ENCODE measurements around the gene TMEM62. TPM values are rescaled to one million over a fixed set of nuclear protein-coding genes. Genes with fewer than 3 reads are reported as not detected.

The TMEM62 gene
- total RNA-seq, 2 experiments from 2014 or later: 11.3 to 12.7 TPM

GRCh38 chr15:43103907-43104306 is 29.5 kb upstream of the TMEM62 start:
- POLR2A ChIA-PET: no interaction called here
- CTCF ChIA-PET: interaction anchor here (0.6 to 0.9 kb wide), 2 partner anchors 19 to 70 kb away, joined by 3 to 4 read pairs; no protein-coding TSS in a partner anchor
- Mint-ChIP-seq H3K9me3 (no peaks in the 10 kb centered on the region), H3K4me1 (ENCODE audit: low read depth) (peaks cover 47% of the 10 kb centered on the region), H3K27me3 (no peaks in the 10 kb centered on the region), H3K27ac (no peak overlapping the region), H3K4me3 (no peak overlapping the region), H3K36me3 (peaks cover 33% of the 10 kb centered on the region)
- intact Hi-C loops (cut with micrococcal nuclease): no loop called here
- no peak for DNase-seq

GRCh38 chr15:43104426-43104825 is 29.0 kb upstream of the TMEM62 start:
- Mint-ChIP-seq H3K4me1 (ENCODE audit: low read depth) (peaks cover 47% of the 10 kb centered on the region), H3K4me3 (no peak overlapping the region), H3K9me3 (no peaks in the 10 kb centered on the region), H3K36me3 (peaks cover 33% of the 10 kb centered on the region), H3K27me3 (no peaks in the 10 kb centered on the region), H3K27ac (no peak overlapping the region)
- DNase-seq: no peak
- intact Hi-C loops (cut with micrococcal nuclease): no loop called here
- CTCF ChIA-PET: interaction anchor here (0.9 kb wide), 1 partner anchor 18 kb away, joined by 3 read pairs; no protein-coding TSS in a partner anchor
- POLR2A ChIA-PET: no interaction called here

GRCh38 chr15:43105077-43105736 is 28.2 kb upstream of the TMEM62 start:
- Mint-ChIP-seq H3K4me1 (ENCODE audit: low read depth) (peaks cover 43% of the 10 kb centered on the region), H3K27ac (peak overlapping the region; percentile 95), H3K9me3 (no peaks in the 10 kb centered on the region), H3K27me3 (no peaks in the 10 kb centered on the region), H3K4me3 (peak overlapping the region; percentile 89), H3K36me3 (peaks cover 31% of the 10 kb centered on the region)
- intact Hi-C loops (cut with micrococcal nuclease): loop anchor here (1.0 to 5.0 kb wide), 3 partner anchors 18 to 222 kb away; partner anchors contain the start of gene TMEM62
- peak; percentile 42 for DNase-seq
- CTCF ChIA-PET: no interaction called here
- POLR2A ChIA-PET: no interaction called here

- peaks cover 39% of the 10 kb centered on the region for H3K4me1 Mint-ChIP-seq (ENCODE audit: low read depth)
- ChIA-PET POLR2A (interaction anchor here (0.7 to 2.1 kb wide), 5 partner anchors 10 to 80 kb away, joined by 3 to 10 read pairs (median 3); no protein-coding TSS in a partner anchor), CTCF (interaction anchor here (0.6 to 0.9 kb wide), 2 partner anchors 16 to 22 kb away, joined by 3 read pairs; no protein-coding TSS in a partner anchor)
- DNase-seq: peak; percentile 95
- H3K4me3 Mint-ChIP-seq: peak within 1 kb of the TSS; percentile 89
- peak within 1 kb of the TSS; percentile 95 for H3K27ac Mint-ChIP-seq
- no peaks in the 10 kb centered on the region for H3K27me3 Mint-ChIP-seq
- H3K9me3 Mint-ChIP-seq: no peaks in the 10 kb centered on the region
- intact Hi-C loops (cut with micrococcal nuclease): loop anchor here (1.0 to 5.0 kb wide), 5 partner anchors 17 to 833 kb away; partner anchors contain the start of genes CCNDBP1, GANC, TMEM62 and TMEM87A
- peaks cover 27% of the 10 kb centered on the region for H3K36me3 Mint-ChIP-seq
These were observed 27.5 kb upstream of the TMEM62 start, which contains the start of gene UBR1 for GRCh38 chr15:43105778-43106485. Gene UBR1 (minus strand): TSS chr15:43106038. CDS start chr15:43106022, 16 bp downstream.

GRCh38 chr15:43106486-43106829 is 26.9 kb upstream of the TMEM62 start:
- ChIA-PET CTCF (interaction anchor here (0.6 to 0.9 kb wide), 2 partner anchors 15 to 22 kb away, joined by 3 read pairs; no protein-coding TSS in a partner anchor), POLR2A (interaction anchor here (0.7 to 2.1 kb wide), 5 partner anchors 11 to 80 kb away, joined by 3 to 10 read pairs (median 3); no protein-coding TSS in a partner anchor)
- H3K4me1 Mint-ChIP-seq (ENCODE audit: low read depth): peaks cover 33% of the 10 kb centered on the region

DNA sequence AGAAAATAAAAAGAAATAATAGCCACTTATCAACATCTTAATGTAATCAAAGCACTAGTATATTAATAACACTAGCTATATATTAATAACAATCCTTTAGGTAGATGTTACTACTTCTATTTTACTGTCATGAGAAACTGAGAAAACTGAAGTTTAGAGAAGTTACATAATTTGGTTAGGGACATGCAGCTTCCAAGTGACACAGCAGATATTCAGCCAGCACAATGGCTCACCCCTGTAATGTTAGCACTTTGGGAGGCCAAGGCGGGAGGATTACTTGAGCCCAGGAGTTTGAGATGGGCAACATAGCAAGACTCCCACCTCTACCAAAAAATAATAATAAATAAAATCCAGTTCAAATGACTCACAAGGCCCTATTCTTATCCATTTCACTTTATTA is 25.6 kb upstream of the TMEM62 start:
- Mint-ChIP-seq H3K27me3 (no peaks in the 10 kb centered on the region), H3K4me3 (no peak overlapping the region), H3K36me3 (peaks cover 14% of the 10 kb centered on the region), H3K9me3 (no peaks in the 10 kb centered on the region), H3K4me1 (ENCODE audit: low read depth) (peaks cover 25% of the 10 kb centered on the region), H3K27ac (no peak overlapping the region)
- ChIA-PET POLR2A (interaction anchor here (2.1 kb wide), 1 partner anchor 15 kb away, joined by 10 read pairs; no protein-coding TSS in a partner anchor), CTCF (no interaction called here)
- DNase-seq: no peak
- intact Hi-C loops (cut with micrococcal nuclease): loop anchor here (2.0 to 5.0 kb wide), 2 partner anchors 77 to 220 kb away; partner anchors contain the start of gene CCNDBP1

More at GRCh38 chr15:43106486-43106829, 26.9 kb upstream of the TMEM62 start:
- no peak for DNase-seq
- H3K27ac Mint-ChIP-seq: peak overlapping the region; percentile 95
- H3K4me3 Mint-ChIP-seq: peak overlapping the region; percentile 89
- H3K9me3 Mint-ChIP-seq: no peaks in the 10 kb centered on the region
- H3K36me3 Mint-ChIP-seq: peaks cover 22% of the 10 kb centered on the region
- no peaks in the 10 kb centered on the region for H3K27me3 Mint-ChIP-seq
- intact Hi-C loops (cut with micrococcal nuclease): loop anchor here (1.0 to 5.0 kb wide), 3 partner anchors 78 to 833 kb away; partner anchors contain the start of genes CCNDBP1, GANC and TMEM87A

- ChIA-PET CTCF (no interaction called here), POLR2A (no interaction called here)
- intact Hi-C loops (cut with micrococcal nuclease): no loop called here
- Mint-ChIP-seq H3K27me3 (peaks cover 4% of the 10 kb centered on the region), H3K9me3 (no peaks in the 10 kb centered on the region), H3K27ac (no peak overlapping the region), H3K4me3 (no peak overlapping the region), H3K4me1 (ENCODE audit: low read depth) (peaks cover 3% of the 10 kb centered on the region), H3K36me3 (no peaks in the 10 kb centered on the region)
- DNase-seq: no peak
These were observed 22.0 kb upstream of the TMEM62 start for GRCh38 chr15:43111354-43111753.

- CTCF ChIA-PET: interaction anchor here (1.6 kb wide), 1 partner anchor 86 kb away, joined by 5 read pairs; no protein-coding TSS in a partner anchor
- Mint-ChIP-seq H3K4me3 (no peak overlapping the region), H3K36me3 (no peaks in the 10 kb centered on the region), H3K27me3 (peaks cover 6% of the 10 kb centered on the region), H3K9me3 (no peaks in the 10 kb centered on the region), H3K27ac (no peak overlapping the region), H3K4me1 (ENCODE audit: low read depth) (peaks cover 11% of the 10 kb centered on the region)
- intact Hi-C loops (cut with micrococcal nuclease): no loop called here
- POLR2A ChIA-PET: no interaction called here
- DNase-seq: no peak
These were observed 15.1 kb upstream of the TMEM62 start for GRCh38 chr15:43118286-43118685.

DNA sequence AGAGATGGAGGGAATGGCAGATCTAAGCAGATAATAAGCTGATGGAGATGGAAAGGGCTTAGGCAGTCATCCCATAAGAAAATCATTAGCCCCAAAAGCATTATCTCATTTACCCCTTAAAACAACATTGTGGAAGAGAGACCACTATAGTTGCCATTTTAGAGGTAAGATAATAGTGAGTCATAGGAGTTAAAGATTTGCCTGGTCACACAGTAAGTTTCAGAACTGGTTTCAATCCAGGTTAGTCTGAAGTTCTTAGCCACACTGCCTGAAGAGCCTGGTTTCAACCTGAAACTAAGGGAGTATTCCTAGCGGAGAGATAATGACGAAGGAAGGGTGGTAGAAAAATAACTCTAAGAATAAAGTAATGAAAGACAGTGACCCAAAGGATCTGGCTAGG is 14.6 kb upstream of the TMEM62 start:
- Mint-ChIP-seq H3K4me3 (no peak overlapping the region), H3K36me3 (no peaks in the 10 kb centered on the region), H3K4me1 (ENCODE audit: low read depth) (peaks cover 12% of the 10 kb centered on the region), H3K27ac (no peak overlapping the region), H3K27me3 (peaks cover 6% of the 10 kb centered on the region), H3K9me3 (no peaks in the 10 kb centered on the region)
- DNase-seq: no peak
- ChIA-PET POLR2A (no interaction called here), CTCF (interaction anchor here (1.6 kb wide), 1 partner anchor 85 kb away, joined by 5 read pairs; no protein-coding TSS in a partner anchor)
- intact Hi-C loops (cut with micrococcal nuclease): no loop called here

DNA sequence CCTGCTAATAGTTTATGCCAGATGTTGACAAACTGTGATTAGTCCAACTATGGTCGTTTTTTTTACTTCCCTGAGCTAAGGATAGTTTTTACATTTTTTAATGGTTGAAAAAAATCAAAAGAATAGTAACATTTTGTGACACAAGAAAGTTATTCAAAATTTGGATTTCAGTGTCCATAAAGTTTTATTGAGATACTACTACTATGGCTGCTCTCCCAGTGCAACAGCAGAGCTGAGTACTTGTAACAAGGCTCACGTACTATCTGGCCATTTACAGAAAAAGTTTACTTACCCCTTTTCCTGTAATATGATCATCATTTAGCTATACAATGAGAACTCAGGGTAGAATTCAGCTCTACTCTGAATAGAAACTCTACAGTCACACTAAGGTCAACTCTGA is 11.5 kb upstream of the TMEM62 start:
- no peak overlapping the region for H3K27ac Mint-ChIP-seq
- intact Hi-C loops (cut with micrococcal nuclease): no loop called here
- POLR2A ChIA-PET: interaction anchor here (2.0 kb wide), 1 partner anchor 15 kb away, joined by 10 read pairs; the partner anchor contains the start of gene UBR1

GRCh38 chr15:43125100-43125661 is 8.2 kb upstream of the TMEM62 start:
- Mint-ChIP-seq H3K4me3 (no peak overlapping the region), H3K36me3 (no peaks in the 10 kb centered on the region), H3K4me1 (ENCODE audit: low read depth) (peaks cover 15% of the 10 kb centered on the region), H3K27ac (no peak overlapping the region), H3K27me3 (peaks cover 3% of the 10 kb centered on the region), H3K9me3 (peaks cover 5% of the 10 kb centered on the region)
- ChIA-PET POLR2A (no interaction called here), CTCF (no interaction called here)
- DNase-seq: no peak
- intact Hi-C loops (cut with micrococcal nuclease): no loop called here

More for the DNA sequence above, 11.5 kb upstream of the TMEM62 start:
- DNase-seq: no peak
- Mint-ChIP-seq H3K4me3 (peak overlapping the region; percentile 81), H3K27me3 (peaks cover 4% of the 10 kb centered on the region), H3K4me1 (ENCODE audit: low read depth) (peaks cover 12% of the 10 kb centered on the region), H3K36me3 (no peaks in the 10 kb centered on the region), H3K9me3 (no peaks in the 10 kb centered on the region)
- CTCF ChIA-PET: interaction anchor here (0.8 to 1.6 kb wide), 4 partner anchors 11 to 103 kb away, joined by 3 to 6 read pairs (median 4); partner anchors contain the start of gene TMEM62

- H3K9me3 Mint-ChIP-seq: peaks cover 5% of the 10 kb centered on the region
- POLR2A ChIA-PET: no interaction called here
- CTCF ChIA-PET: no interaction called here
- no peak overlapping the region for H3K4me3 Mint-ChIP-seq
- peaks cover 6% of the 10 kb centered on the region for H3K27me3 Mint-ChIP-seq
- DNase-seq: no peak
- no peaks in the 10 kb centered on the region for H3K36me3 Mint-ChIP-seq
- intact Hi-C loops (cut with micrococcal nuclease): no loop called here
- no peak overlapping the region for H3K27ac Mint-ChIP-seq
- peaks cover 15% of the 10 kb centered on the region for H3K4me1 Mint-ChIP-seq (ENCODE audit: low read depth)
These were observed 7.0 kb upstream of the TMEM62 start for GRCh38 chr15:43126356-43126755.
